WERI-Rb-1 (cell line): Measurements from ENCODE around the gene TSNAX.

Source experiments
- DNase-seq: peaks from one replicate; pipeline ENCODE4 v3.0.0-alpha.2; 2020
- H3K27ac ChIP-seq: fragments of 250-450 bp; sonication (Bioruptor Pico); 2 replicates; pipeline ENCODE4 v1.5.1; 2020; ENCODE audit warnings: mild to moderate bottlenecking, moderate library complexity
- H3K27me3 ChIP-seq: fragments of 250-450 bp; sonication (Bioruptor Pico); 2 replicates; pipeline ENCODE4 v1.5.1; 2021; ENCODE audit warnings: mild to moderate bottlenecking, low read depth, moderate library complexity; ENCODE audit not compliant: insufficient read depth, severe bottlenecking
- H3K36me3 ChIP-seq: fragments of 250-450 bp; sonication (Bioruptor Pico); 2 replicates; pipeline ENCODE4 v1.5.1; 2020; ENCODE audit warnings: mild to moderate bottlenecking, moderate library complexity
- H3K4me3 ChIP-seq: 2 replicates; pipeline ENCODE4 v1.5.1; 2011; ENCODE audit warnings: low read depth, mild to moderate bottlenecking, control low read depth, low read length
- H3K9me3 ChIP-seq: fragments of 250-450 bp; sonication (Bioruptor Pico); 2 replicates; pipeline ENCODE4 v1.5.1; 2021; ENCODE audit warnings: mild to moderate bottlenecking, moderate library complexity; ENCODE audit not compliant: severe bottlenecking
- TF ChIP-seq, protein P1 (sequence below): IDR thresholded peaks from 2 replicates; pipeline ENCODE4 v1.5.1; 2011; ENCODE audit warnings: low read depth, mild to moderate bottlenecking, control low read depth, inconsistent platforms, low read length

TSNAX gene

DNA sequence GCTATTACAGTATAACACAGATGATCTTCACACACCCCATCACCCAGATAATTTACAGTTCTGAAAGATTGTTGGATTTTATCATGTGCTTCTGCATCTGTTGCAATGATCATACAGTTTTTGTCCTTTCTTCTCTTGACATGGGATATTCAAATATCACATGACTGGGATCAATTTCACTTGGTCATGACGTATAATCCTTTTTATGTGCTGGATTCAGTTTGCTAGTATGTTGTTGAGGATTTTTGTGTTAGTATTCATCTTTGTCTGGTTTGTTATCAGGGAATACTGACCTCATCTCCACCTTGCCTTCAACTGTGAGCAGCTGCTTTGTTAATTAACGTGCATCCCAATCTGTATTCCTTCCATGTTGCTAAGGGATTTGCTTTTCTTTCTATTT, 53.4 kb downstream of the TSNAX start:
- TF ChIP-seq, protein P1, sequence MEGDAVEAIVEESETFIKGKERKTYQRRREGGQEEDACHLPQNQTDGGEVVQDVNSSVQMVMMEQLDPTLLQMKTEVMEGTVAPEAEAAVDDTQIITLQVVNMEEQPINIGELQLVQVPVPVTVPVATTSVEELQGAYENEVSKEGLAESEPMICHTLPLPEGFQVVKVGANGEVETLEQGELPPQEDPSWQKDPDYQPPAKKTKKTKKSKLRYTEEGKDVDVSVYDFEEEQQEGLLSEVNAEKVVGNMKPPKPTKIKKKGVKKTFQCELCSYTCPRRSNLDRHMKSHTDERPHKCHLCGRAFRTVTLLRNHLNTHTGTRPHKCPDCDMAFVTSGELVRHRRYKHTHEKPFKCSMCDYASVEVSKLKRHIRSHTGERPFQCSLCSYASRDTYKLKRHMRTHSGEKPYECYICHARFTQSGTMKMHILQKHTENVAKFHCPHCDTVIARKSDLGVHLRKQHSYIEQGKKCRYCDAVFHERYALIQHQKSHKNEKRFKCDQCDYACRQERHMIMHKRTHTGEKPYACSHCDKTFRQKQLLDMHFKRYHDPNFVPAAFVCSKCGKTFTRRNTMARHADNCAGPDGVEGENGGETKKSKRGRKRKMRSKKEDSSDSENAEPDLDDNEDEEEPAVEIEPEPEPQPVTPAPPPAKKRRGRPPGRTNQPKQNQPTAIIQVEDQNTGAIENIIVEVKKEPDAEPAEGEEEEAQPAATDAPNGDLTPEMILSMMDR = no peak
- no peak overlapping the region for H3K27ac ChIP-seq
- no peaks in the 10 kb centered on the region for H3K9me3 ChIP-seq
- H3K27me3 ChIP-seq = no peaks in the 10 kb centered on the region
- H3K4me3 ChIP-seq = no peak overlapping the region
- no peak for DNase-seq
- H3K36me3 ChIP-seq = no peaks in the 10 kb centered on the region

DNA sequence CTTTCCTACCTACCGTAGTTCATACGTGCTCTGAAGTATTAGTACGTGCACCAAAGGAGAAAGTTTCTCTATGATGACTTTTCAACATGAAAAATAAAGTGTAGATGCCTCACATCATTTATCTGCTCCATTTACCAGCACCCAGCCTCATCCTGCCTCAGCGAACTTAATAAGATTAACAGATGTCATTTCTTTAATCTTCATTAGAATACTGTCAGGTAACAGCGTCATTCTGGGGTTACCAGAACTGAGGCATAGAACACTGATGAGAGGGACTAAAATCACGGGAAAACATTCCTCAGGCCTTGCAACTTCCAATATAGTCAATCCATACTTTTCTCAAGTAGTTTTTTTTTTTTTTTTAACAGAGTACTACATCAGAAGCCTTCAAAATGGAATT, 54.9 kb downstream of the TSNAX start:
- Histone ChIP-seq H3K27me3 (no peaks in the 10 kb centered on the region), H3K4me3 (no peak overlapping the region), H3K27ac (no peak overlapping the region), H3K9me3 (no peaks in the 10 kb centered on the region), H3K36me3 (no peaks in the 10 kb centered on the region)
- DNase-seq = no peak
- TF ChIP-seq, protein P1 = no peak

DNA sequence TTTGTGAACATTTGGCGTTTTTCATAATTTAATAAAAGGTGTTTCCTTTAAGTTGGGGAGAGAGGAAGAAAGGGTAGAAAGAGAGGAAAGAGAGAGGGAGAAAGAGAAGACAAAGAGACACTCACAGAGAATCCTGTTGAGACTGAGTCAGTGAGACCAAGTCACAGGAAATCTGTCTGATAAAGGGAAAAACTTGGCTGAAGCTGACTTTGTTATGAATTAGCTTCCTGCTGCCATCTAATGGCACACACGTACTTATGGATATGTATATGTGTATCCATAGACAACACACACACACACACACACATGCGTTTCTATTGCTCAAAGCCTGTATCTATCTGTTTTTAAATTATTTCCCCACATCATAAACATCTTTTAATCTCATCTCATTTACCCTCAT, 55.6 kb downstream of the TSNAX start:
- no peaks in the 10 kb centered on the region for H3K9me3 ChIP-seq
- H3K27ac ChIP-seq = no peak overlapping the region

DNA sequence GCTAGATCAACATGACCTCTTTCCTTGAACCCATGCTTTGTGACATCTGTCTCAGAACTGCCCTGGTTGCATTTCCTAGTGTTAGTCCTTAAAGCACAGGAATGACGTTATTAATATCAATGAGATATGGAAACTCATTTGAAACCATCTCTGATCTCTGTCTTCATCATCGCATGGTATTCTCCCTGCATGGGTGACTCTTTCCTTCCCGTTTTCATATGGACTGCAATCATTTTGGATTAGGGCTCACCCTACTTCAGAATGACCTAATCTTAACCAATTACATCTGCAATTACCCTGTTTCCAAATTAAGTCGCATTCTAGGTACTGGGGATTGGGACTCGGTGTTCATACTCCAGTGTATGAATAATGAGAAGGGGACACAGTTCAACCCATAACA, 56.5 kb downstream of the TSNAX start:
- TF ChIP-seq, protein P1 = no peak
- Histone ChIP-seq H3K36me3 (no peaks in the 10 kb centered on the region), H3K9me3 (no peaks in the 10 kb centered on the region), H3K27me3 (no peaks in the 10 kb centered on the region), H3K27ac (no peak overlapping the region), H3K4me3 (no peak overlapping the region)
- DNase-seq = no peak

More for the DNA sequence above, 55.6 kb downstream of the TSNAX start:
- TF ChIP-seq, protein P1 = 0 out of 2 replicates have a peak, but pooled peaks have one; percentile 20
- no peaks in the 10 kb centered on the region for H3K27me3 ChIP-seq
- no peak overlapping the region for H3K4me3 ChIP-seq
- DNase-seq = no peak
- no peaks in the 10 kb centered on the region for H3K36me3 ChIP-seq

DNA sequence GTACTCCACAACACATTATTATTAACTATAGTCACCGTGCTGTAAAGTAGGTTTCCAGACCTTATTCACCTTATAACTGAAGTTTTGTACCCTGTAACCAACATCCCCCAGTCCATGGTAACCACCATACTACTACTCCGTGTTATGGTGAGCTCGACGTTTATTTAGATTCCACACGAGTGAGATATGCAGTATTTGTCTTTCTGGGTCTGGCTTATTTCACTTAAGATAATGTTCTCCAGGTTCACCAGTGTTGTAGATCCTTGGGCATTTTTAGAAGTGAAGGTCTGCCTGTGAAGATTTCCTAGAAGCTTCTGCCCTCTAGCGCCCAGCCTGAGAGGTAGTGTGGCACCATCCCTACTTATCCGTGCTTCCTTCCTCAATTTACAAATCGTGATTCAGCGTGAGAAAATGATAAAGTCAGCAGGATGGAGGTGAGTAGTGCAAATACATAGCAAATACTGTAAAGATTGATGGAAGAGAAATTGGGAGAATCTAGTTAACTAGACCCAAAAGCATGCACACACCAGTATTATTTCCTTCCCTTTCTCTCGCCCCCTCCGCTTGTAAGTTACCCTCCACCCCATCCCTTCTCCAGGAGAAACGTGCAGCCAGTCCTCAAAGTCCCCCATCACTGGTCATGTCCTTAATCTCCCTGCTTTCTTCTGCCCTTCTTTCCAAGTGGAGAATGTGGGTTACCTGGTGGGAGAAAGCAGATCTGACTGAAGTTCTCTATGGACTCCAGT, 62.2 kb downstream of the TSNAX start:
- Histone ChIP-seq H3K36me3 (no peaks in the 10 kb centered on the region), H3K27me3 (no peaks in the 10 kb centered on the region), H3K27ac (no peak overlapping the region), H3K9me3 (no peaks in the 10 kb centered on the region), H3K4me3 (no peak overlapping the region)
- TF ChIP-seq, protein P1 = peak; percentile 90
- peak; percentile 62 for DNase-seq

DNA sequence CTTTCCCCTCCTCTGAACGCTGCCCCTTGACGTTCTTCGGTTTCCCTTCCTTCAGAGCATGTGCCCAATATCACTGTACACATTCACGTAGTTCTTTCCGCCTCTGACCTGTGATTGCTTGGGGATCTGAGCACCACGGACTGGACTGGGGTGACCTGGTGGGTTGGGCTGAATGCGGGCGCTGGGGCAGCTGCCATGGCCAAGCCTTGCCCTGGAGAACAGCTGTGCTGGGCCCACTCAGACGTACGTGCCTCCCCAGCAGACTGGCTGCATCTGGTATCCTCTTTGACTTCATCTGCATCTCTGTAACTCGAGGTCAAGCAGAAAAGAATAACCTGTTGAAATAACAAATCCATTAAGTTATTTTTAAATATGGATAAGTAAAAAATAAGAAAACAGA, 63.0 kb downstream of the TSNAX start:
- TF ChIP-seq, protein P1 = no peak
- Histone ChIP-seq H3K27ac (no peak overlapping the region), H3K4me3 (no peak overlapping the region), H3K36me3 (no peaks in the 10 kb centered on the region), H3K27me3 (no peaks in the 10 kb centered on the region), H3K9me3 (no peaks in the 10 kb centered on the region)
- no peak for DNase-seq
